ENCODE results near the gene MCEMP1. TPM values are rescaled to one million over a fixed set of nuclear protein-coding genes. Genes with fewer than 3 reads are reported as not detected.

Gene MCEMP1, protein sequence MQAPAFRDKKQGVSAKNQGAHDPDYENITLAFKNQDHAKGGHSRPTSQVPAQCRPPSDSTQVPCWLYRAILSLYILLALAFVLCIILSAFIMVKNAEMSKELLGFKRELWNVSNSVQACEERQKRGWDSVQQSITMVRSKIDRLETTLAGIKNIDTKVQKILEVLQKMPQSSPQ
- not detected in 2 replicates for total RNA-seq
- long read RNA-seq, result 0 reads

DNA sequence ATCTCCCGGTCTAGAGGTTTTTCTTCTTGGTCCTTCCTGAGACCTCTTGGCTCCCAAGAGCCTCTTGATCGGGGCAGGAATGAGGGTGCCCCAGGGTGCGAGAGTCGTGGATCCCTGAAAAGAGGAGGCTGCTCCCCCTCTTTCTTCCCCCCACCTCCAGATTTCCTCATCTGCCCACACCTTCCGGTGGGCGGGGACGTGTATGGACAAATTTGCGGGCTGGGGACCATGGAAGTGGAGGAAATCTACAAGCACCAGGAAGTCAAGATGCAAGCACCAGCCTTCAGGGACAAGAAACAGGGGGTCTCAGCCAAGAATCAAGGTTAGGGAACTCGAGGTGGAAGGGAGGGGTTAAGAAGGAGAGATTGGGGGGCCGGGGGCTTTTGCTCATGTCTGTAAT is at the start of gene MCEMP1:
TSS of gene MCEMP1 (plus strand) at position 237 of the 400 bp plus-strand sequence. CDS start at position 268, 31 bp downstream.
- TF ChIP-seq, protein P1, sequence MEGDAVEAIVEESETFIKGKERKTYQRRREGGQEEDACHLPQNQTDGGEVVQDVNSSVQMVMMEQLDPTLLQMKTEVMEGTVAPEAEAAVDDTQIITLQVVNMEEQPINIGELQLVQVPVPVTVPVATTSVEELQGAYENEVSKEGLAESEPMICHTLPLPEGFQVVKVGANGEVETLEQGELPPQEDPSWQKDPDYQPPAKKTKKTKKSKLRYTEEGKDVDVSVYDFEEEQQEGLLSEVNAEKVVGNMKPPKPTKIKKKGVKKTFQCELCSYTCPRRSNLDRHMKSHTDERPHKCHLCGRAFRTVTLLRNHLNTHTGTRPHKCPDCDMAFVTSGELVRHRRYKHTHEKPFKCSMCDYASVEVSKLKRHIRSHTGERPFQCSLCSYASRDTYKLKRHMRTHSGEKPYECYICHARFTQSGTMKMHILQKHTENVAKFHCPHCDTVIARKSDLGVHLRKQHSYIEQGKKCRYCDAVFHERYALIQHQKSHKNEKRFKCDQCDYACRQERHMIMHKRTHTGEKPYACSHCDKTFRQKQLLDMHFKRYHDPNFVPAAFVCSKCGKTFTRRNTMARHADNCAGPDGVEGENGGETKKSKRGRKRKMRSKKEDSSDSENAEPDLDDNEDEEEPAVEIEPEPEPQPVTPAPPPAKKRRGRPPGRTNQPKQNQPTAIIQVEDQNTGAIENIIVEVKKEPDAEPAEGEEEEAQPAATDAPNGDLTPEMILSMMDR (IDR thresholded peaks at IDR 0.05; ENCODE audit: unreplicated experiment), result no peak
- no peak within 1 kb of the TSS for H3K4me3 Mint-ChIP-seq (ENCODE audit: low read depth)
- H3K27me3 Mint-ChIP-seq, result peaks cover 57% of the 10 kb centered on the region

DNA sequence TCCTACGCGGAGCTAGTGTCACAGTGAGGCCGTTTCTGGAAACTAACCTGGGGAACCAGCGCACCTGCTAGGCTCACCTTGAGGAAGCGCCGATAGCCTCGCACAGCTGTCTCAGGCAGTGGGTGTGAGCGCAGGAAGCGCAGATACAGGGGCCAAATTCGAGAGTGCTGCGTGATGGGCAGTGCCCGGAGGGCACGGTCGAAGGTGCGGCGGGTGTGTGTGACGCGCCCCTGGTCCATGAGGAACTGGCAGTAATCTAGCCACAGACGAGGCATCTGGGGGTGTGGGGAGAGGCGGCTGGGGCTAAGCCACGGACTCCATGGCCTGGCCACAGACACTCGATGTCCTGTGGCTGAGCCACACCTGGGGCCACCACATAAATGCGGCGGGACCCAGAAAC is 49.7 kb upstream of the MCEMP1 start:
- TF ChIP-seq, protein P1 (IDR thresholded peaks at IDR 0.05; ENCODE audit: unreplicated experiment), result no peak
- Mint-ChIP-seq H3K4me3 (ENCODE audit: low read depth) (no peak overlapping the region), H3K9me3 (ENCODE audit: low read depth) (no peaks in the 10 kb centered on the region)

More for the DNA sequence above, at the start of gene MCEMP1:
- Mint-ChIP-seq H3K9me3 (ENCODE audit: low read depth) (no peaks in the 10 kb centered on the region), H3K36me3 (ENCODE audit: insufficient read depth) (no peaks in the 10 kb centered on the region), H3K4me1 (ENCODE audit: low read depth) (peaks cover 1% of the 10 kb centered on the region), H3K27ac (no peak within 1 kb of the TSS)
- no peak for DNase-seq (ENCODE audit: low spot score, unreplicated experiment)

DNA sequence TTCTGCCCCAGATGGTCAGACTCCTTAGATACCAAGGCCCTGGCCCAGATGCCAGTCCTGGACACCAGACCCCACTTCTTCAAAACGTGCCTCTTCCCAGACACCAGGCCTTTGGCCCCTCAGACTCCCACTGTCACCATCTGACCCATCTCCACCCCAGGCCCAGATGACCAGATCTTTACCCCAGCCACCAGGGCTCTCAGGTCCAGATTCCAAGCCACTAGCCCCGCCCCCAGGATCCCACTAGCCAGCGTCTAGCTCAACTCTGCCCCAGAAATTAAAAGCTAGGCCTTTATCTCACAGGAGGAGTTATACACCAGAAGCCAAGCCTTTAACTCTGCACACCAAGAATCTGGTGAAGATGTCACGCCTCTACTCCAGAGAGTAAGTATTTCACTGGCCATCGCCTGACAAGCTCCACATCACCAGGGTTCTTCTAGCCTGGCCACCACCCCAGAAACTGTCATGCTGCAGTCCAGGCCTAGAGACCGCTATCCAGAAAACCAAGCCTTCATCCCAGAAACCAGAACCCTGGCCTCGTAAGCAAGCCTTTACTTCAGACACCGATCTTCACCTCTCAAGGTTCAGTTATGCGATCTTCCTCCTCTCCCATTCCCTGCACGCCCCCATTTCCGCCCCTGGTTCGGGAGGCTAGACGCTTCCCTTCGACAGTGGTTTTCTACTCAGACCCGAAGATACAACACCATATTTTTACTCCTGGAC is 48.1 kb upstream of the MCEMP1 start:
- no peaks in the 10 kb centered on the region for H3K9me3 Mint-ChIP-seq (ENCODE audit: low read depth)
- DNase-seq (ENCODE audit: low spot score, unreplicated experiment), result no peak
- TF ChIP-seq, protein P1 (IDR thresholded peaks at IDR 0.05; ENCODE audit: unreplicated experiment), result no peak
- peak overlapping the region; percentile 100 for H3K4me3 Mint-ChIP-seq (ENCODE audit: low read depth)
- peak overlapping the region; percentile 99 for H3K27ac Mint-ChIP-seq
- peaks cover 26% of the 10 kb centered on the region for H3K4me1 Mint-ChIP-seq (ENCODE audit: low read depth)
- no peaks in the 10 kb centered on the region for H3K27me3 Mint-ChIP-seq
- H3K36me3 Mint-ChIP-seq (ENCODE audit: insufficient read depth), result peaks cover 7% of the 10 kb centered on the region

More for the DNA sequence above, 49.7 kb upstream of the MCEMP1 start:
- DNase-seq (ENCODE audit: low spot score, unreplicated experiment), result no peak
- no peak overlapping the region for H3K27ac Mint-ChIP-seq
- H3K27me3 Mint-ChIP-seq, result no peaks in the 10 kb centered on the region
- H3K36me3 Mint-ChIP-seq (ENCODE audit: insufficient read depth), result peaks cover 11% of the 10 kb centered on the region
- H3K4me1 Mint-ChIP-seq (ENCODE audit: low read depth), result peaks cover 26% of the 10 kb centered on the region

DNA sequence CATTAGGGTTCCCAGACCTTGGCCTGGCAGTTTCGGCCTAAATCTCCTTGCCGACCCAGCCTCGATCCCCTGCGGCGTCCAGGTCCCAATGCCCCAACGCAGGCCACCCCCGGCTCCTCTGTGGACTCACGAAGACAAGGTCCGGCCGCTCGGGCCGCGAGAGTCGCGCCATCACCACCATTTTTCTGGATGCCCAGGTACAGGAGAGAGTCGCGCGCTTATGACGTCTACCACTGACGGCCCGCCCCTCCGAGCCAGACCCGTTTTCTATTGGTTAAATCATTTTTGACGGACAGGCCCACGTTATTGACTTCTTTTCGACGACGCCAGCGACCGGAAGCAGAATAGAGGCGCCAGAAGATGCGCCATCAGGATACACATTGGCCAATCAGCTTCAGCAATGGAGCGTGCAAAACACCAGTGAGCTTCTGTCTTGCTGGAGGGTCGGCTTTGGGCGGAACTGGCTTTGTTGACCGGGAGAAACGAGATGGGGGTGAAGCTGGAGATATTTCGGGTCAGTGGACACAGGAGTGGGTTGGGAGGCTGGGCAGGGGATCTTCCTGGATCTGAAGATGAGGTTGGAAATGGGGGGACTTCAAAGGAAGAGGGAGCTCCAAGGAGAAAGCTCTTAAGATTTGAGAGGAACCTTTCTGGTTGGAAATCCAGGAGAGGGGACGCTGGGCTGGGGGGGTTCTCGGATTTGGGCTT is 47.4 kb upstream of the MCEMP1 start, which contains the start of the genes PET100 and XAB2:
TSS of gene PET100 (plus strand) at position 447 of the 708 bp plus-strand sequence. CDS start at position 488, 41 bp downstream.
TSS of gene XAB2 (minus strand) at position 199 of the 708 bp plus-strand sequence. CDS start at position 181, 18 bp downstream.
- H3K4me1 Mint-ChIP-seq (ENCODE audit: low read depth), result peaks cover 26% of the 10 kb centered on the region
- peak; percentile 88 for DNase-seq (ENCODE audit: low spot score, unreplicated experiment)
- no peaks in the 10 kb centered on the region for H3K9me3 Mint-ChIP-seq (ENCODE audit: low read depth)
- H3K27ac Mint-ChIP-seq, result peak within 1 kb of the TSS; percentile 99
- H3K27me3 Mint-ChIP-seq, result peaks cover 2% of the 10 kb centered on the region
- peaks cover 7% of the 10 kb centered on the region for H3K36me3 Mint-ChIP-seq (ENCODE audit: insufficient read depth)
- H3K4me3 Mint-ChIP-seq (ENCODE audit: low read depth), result peak within 1 kb of the TSS; percentile 100
- TF ChIP-seq, protein P1 (IDR thresholded peaks at IDR 0.05; ENCODE audit: unreplicated experiment), result no peak

DNA sequence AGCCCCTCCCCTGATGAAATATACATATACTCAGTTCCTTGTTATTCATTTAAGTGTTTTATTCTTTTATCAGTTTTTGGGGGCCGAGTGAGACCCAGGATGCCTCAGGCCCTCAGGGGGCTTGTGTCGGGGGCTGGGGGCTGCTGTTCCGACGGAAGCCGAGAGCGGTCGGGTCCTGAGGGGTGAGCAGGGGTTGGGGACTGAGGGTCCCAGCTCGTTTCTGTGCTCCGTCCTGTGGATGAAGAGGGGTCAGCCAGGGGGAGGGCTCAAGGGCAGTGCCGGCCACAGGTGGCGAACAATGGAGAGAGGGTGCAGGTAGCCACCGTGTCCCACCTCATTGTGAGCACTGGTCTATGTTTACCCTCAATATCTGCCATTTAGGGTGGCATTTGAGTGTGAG is 45.3 kb upstream of the MCEMP1 start:
- peaks cover 26% of the 10 kb centered on the region for H3K4me1 Mint-ChIP-seq (ENCODE audit: low read depth)
- H3K36me3 Mint-ChIP-seq (ENCODE audit: insufficient read depth), result peaks cover 7% of the 10 kb centered on the region
- no peak for DNase-seq (ENCODE audit: low spot score, unreplicated experiment)
- H3K27ac Mint-ChIP-seq, result no peak overlapping the region
- no peaks in the 10 kb centered on the region for H3K9me3 Mint-ChIP-seq (ENCODE audit: low read depth)
- peaks cover 14% of the 10 kb centered on the region for H3K27me3 Mint-ChIP-seq
- TF ChIP-seq, protein P1 (IDR thresholded peaks at IDR 0.05; ENCODE audit: unreplicated experiment), result no peak
- H3K4me3 Mint-ChIP-seq (ENCODE audit: low read depth), result peak overlapping the region; percentile 16
